K562 (cell line): Measurements from ENCODE around the gene LUC7L3. TPM values are rescaled to one million over a fixed set of nuclear protein-coding genes. Genes with fewer than 3 reads are reported as not detected.

Experiments used
- ATAC-seq: fragments of 200-7000 bp; cut with Tn5 transposase; 3 replicates; pipeline ENCODE4 v1.9.1; 2020; ENCODE audit warnings: moderate library complexity
- BruUV-seq: library from RNA; stranded (reverse); fragments of 400-500 nt; replicated peaks from 2 replicates; lab custom pipeline; 2021; lab: Mats Ljungman, UMichigan
- CTCF ChIA-PET: fragments of 300-600 bp; formaldehyde crosslinking; extraction: SDS; loops from one replicate; lab custom pipeline; 2021; ENCODE audit warnings: low intra/inter-chr PET ratio; lab: Yijun Ruan, JAX
- POLR2A ChIA-PET: fragments of 300-600, 350-650 bp; sonication (Branson Sonifier 250); formaldehyde crosslinking; extraction: SDS; loops from one replicate; lab custom pipeline; 2021; ENCODE audit warnings: antibody characterized with exemption, inconsistent platforms; lab: Yijun Ruan, JAX
- DNase-seq, 4 experiments: peaks; one replicate each; pipeline versions ENCODE4 v3.0.0 to v3.0.0-alpha.2; 2011 to 2018; ENCODE audit warnings: low spot score in 3 of 4, mixed read lengths in 3 of 4; ENCODE audit errors: extremely low read depth in 1 of 4
- FAIRE-seq: peaks from 2 replicates; lab custom pipeline; 2011; peaks lifted over from hg19 to GRCh38; lab: Jason Lieb, UNC
- H2AFZ ChIP-seq: 2 replicates; pipeline ENCODE4 v1.6.0; 2011; ENCODE audit warnings: low read depth, low read length, control low read depth, inconsistent platforms
- H3K27ac ChIP-seq: fragments of 200-600 bp; 3 replicates; pipeline ENCODE4 v1.8.0; 2011; ENCODE audit warnings: low read depth, mild to moderate bottlenecking, control low read depth, inconsistent platforms, low read length, moderate library complexity, mixed read lengths; ENCODE audit errors: extremely low read depth
- H3K27me3 ChIP-seq, 2 experiments: fragments of 300-600 bp in 1 of 2; 2 replicates in 1 of 2; 3 replicates in 1 of 2; pipeline versions ENCODE4 v1.6.0 to v1.8.0; 2011; ENCODE audit warnings: inconsistent platforms in 2 of 2, low read length in 2 of 2, mild to moderate bottlenecking in 1 of 2, mixed read lengths in 1 of 2, moderate library complexity in 1 of 2; ENCODE audit not compliant: control insufficient read depth in 2 of 2, insufficient read depth in 2 of 2
- H3K36me3 ChIP-seq: fragments of 300-600 bp; 3 replicates; pipeline ENCODE4 v1.8.0; 2011; ENCODE audit warnings: mild to moderate bottlenecking, low read length, inconsistent platforms; ENCODE audit not compliant: control insufficient read depth, insufficient read depth
- H3K4me1 ChIP-seq, 2 experiments: fragments of 200-600 bp in 1 of 2; replicated peaks in 1 of 2; 2 replicates in 1 of 2; 3 replicates in 1 of 2; pipeline versions ENCODE4 v1.5.1 to v1.8.0; 2011; ENCODE audit warnings: inconsistent platforms in 2 of 2, low read length in 2 of 2, mild to moderate bottlenecking in 1 of 2, mixed read lengths in 1 of 2, moderate library complexity in 1 of 2; ENCODE audit not compliant: control insufficient read depth in 2 of 2, insufficient read depth in 2 of 2
- H3K4me2 ChIP-seq: 2 replicates; pipeline ENCODE4 v1.6.1; 2011; ENCODE audit warnings: low read length, control low read depth, inconsistent platforms, mixed read lengths; ENCODE audit not compliant: insufficient read depth
- H3K4me3 ChIP-seq: fragments of 200-600 bp; sonication (generic), shearing (Covaris generic); 2 replicates; pipeline ENCODE4 v1.5.1; 2016; ENCODE audit warnings: control low read depth, inconsistent platforms
- H3K79me2 ChIP-seq: fragments of 200-600 bp; 3 replicates; pipeline ENCODE4 v1.8.0; 2011; ENCODE audit warnings: low read length, inconsistent platforms; ENCODE audit not compliant: control insufficient read depth, insufficient read depth
- H3K9ac ChIP-seq, 2 experiments: 2 replicates each; pipeline versions ENCODE4 v1.6.0 to v1.6.1; 2011; ENCODE audit warnings: low read depth in 2 of 2, low read length in 2 of 2, control low read depth in 1 of 2, inconsistent platforms in 1 of 2, mild to moderate bottlenecking in 1 of 2, mixed read lengths in 1 of 2; ENCODE audit not compliant: insufficient read depth in 1 of 2
- H3K9me1 ChIP-seq: one replicate; pipeline ENCODE4 v1.6.0; 2011; ENCODE audit warnings: inconsistent platforms, mild to moderate bottlenecking, low read length, moderate library complexity; ENCODE audit not compliant: control insufficient read depth, insufficient read depth
- H3K9me3 ChIP-seq: replicated peaks from 2 replicates; pipeline ENCODE4 v1.5.1; 2011; ENCODE audit warnings: low read depth, low read length, inconsistent platforms; ENCODE audit not compliant: control insufficient read depth, insufficient read depth
- H4K20me1 ChIP-seq: replicated peaks from 2 replicates; pipeline ENCODE4 v1.6.1; 2011; ENCODE audit warnings: low read length, inconsistent platforms, mixed read lengths; ENCODE audit not compliant: control insufficient read depth, insufficient read depth
- BCOR ChIP-seq: fragments of 450-650 bp; IDR thresholded peaks from 2 replicates; pipeline ENCODE4 v1.6.1; 2016
- BHLHE40 ChIP-seq: IDR thresholded peaks from 2 replicates; pipeline ENCODE4 v1.6.1; 2011; ENCODE audit warnings: low read length, improper control_type of control experiment
- BRF1 ChIP-seq: IDR thresholded peaks from 3 replicates; pipeline ENCODE4 v1.6.1; 2011; ENCODE audit warnings: borderline replicate concordance, mild to moderate bottlenecking; ENCODE audit not compliant: insufficient read length; ENCODE audit errors: extremely low read depth
- PPARD ChIP-seq: fragments of 250-450 bp; sonication (Bioruptor Pico); IDR thresholded peaks from 2 replicates; pipeline ENCODE4 v1.8.0; 2022; ENCODE audit warnings: inconsistent platforms, mild to moderate bottlenecking, moderate library complexity
- PRPF4 ChIP-seq: fragments of 200-400 bp; formaldehyde crosslinking; IDR thresholded peaks from one replicate; pipeline ENCODE4 v1.6.1; 2017; ENCODE audit warnings: low read length, low read depth, mild to moderate bottlenecking; ENCODE audit not compliant: insufficient read depth, poor library complexity, severe bottlenecking
- SMARCC2 ChIP-seq: fragments of 450-650 bp; IDR thresholded peaks from 2 replicates; pipeline ENCODE4 v1.6.1; 2017; ENCODE audit warnings: antibody characterized with exemption, moderate library complexity, mild to moderate bottlenecking, low read depth
- ZEB2 ChIP-seq: fragments of 450-650 bp; IDR thresholded peaks from 2 replicates; pipeline ENCODE4 v1.6.1; 2016
- ZFP1 ChIP-seq: fragments of 450-650 bp; formaldehyde crosslinking; IDR thresholded peaks from 2 replicates; pipeline ENCODE4 v1.4.0; 2020; ENCODE audit warnings: mild to moderate bottlenecking, mixed read lengths
- ZKSCAN1 ChIP-seq: fragments of 150-350 bp; IDR thresholded peaks from 2 replicates; pipeline ENCODE4 v1.6.1; 2016; ENCODE audit warnings: low read depth, low read length
- ZNF146 ChIP-seq: IDR thresholded peaks from one replicate; pipeline ENCODE4 v1.6.1; 2018; ENCODE audit warnings: missing compliant biosample characterization; ENCODE audit not compliant: unreplicated experiment
- ZNF175 ChIP-seq: fragments of 200-800 bp; sonication (Bioruptor generic); IDR thresholded peaks from 2 replicates; pipeline ENCODE4 v1.6.1; 2016; ENCODE audit warnings: low read depth, mild to moderate bottlenecking, missing genetic modification characterization, missing compliant biosample characterization
- ZNF316 ChIP-seq: fragments of 450-650 bp; IDR thresholded peaks from 2 replicates; pipeline ENCODE4 v1.6.1; 2016
- ZNF445 ChIP-seq: fragments of 250-450 bp; sonication (Bioruptor Pico); IDR thresholded peaks from 2 replicates; pipeline ENCODE4 v1.4.0; 2020; ENCODE audit warnings: low read depth, mild to moderate bottlenecking, moderate library complexity
- ZNF583 ChIP-seq: fragments of 250-450 bp; sonication (Bioruptor Pico); IDR thresholded peaks from 2 replicates; pipeline ENCODE4 v1.4.0; 2020
- ZNF589 ChIP-seq: fragments of 200-800 bp; sonication (Bioruptor generic); IDR thresholded peaks from 2 replicates; pipeline ENCODE4 v1.6.1; 2016; ENCODE audit warnings: low read depth, missing genetic modification characterization, missing compliant biosample characterization
- ZNF79 ChIP-seq: fragments of 250-450 bp; sonication (Bioruptor Pico); IDR thresholded peaks from 2 replicates; pipeline ENCODE4 v1.4.0; 2020; ENCODE audit warnings: low read depth, mild to moderate bottlenecking, moderate library complexity
- WGBS: fragments of 100-300 bp; shearing (Covaris generic); methylation state at CpG from one replicate; pipeline ENCODE4 v1.1.6; 2016; ENCODE audit warnings: low coverage, mixed read lengths; ENCODE audit not compliant: insufficient coverage; ENCODE audit errors: missing lambda C conversion rate; 5-methylcytosine and 5-hydroxymethylcytosine counted together
- in situ Hi-C: fragments of 300-500 bp; cut with MboI; formaldehyde crosslinking; loops from 4 replicates; pipeline ENCODE4 v1.15.0; 2018; ENCODE audit warnings: inconsistent platforms, mixed read lengths
- intact Hi-C: fragments of 100-400 bp; cut with micrococcal nuclease; formaldehyde crosslinking; loops from 2 replicates; pipeline ENCODE4 v1.14.2; 2022
- polyA plus RNA-seq, 8 experiments: library from polyadenylated mRNA; depleted of rRNA in 4 of 8; stranded (reverse) in 5 of 8; unstranded in 3 of 8; fragments of >200 nt; fragmentation: Nextera tagmentation in 2 of 8; fragmentation: Illumina TruSeq in 1 of 8; extraction: Ambion mirVana in 2 of 8; extraction: Trizol in 1 of 8; gene quantifications; 2 replicates each; pipeline versions ENCODE4 v1.2.1 to v1.2.3, GENCODE V29; 2011 to 2014; ENCODE audit warnings: inconsistent platforms in 1 of 8, missing spikeins in 1 of 8
- total RNA-seq, 7 experiments: library from RNA; depleted of rRNA in 6 of 7; stranded (reverse); fragments of >200 nt in 6 of 7; fragmentation: Illumina TruSeq in 2 of 7; extraction: Trizol in 2 of 7; gene quantifications; 2 replicates each; pipeline versions ENCODE4 v1.2.1 to v1.2.3, GENCODE V29; 2011 to 2021; ENCODE audit warnings: low replicate concordance in 1 of 7
- TF ChIP-seq, protein P1 (sequence below): fragments of 250-450 bp; sonication (Bioruptor Pico); IDR thresholded peaks from 2 replicates; pipeline ENCODE4 v1.8.0; 2022; ENCODE audit warnings: inconsistent platforms
- TF ChIP-seq, protein P2 (sequence below): fragments of 250-450 bp; sonication (Bioruptor Pico); IDR thresholded peaks from 2 replicates; pipeline ENCODE4 v1.5.0; 2021; ENCODE audit warnings: mild to moderate bottlenecking, borderline replicate concordance
- TF ChIP-seq, protein P3 (sequence below): fragments of 450-650 bp; formaldehyde crosslinking; IDR thresholded peaks from 2 replicates; pipeline ENCODE4 v1.4.0; 2022; ENCODE audit warnings: missing genetic modification characterization

LUC7L3 gene
- total and polyA plus RNA-seq, 9 of the 15 experiments (the other 6 are each of a cell fraction or from before 2014, with no cell fraction given), result 80.8 to 284 (median 127) TPM

DNA sequence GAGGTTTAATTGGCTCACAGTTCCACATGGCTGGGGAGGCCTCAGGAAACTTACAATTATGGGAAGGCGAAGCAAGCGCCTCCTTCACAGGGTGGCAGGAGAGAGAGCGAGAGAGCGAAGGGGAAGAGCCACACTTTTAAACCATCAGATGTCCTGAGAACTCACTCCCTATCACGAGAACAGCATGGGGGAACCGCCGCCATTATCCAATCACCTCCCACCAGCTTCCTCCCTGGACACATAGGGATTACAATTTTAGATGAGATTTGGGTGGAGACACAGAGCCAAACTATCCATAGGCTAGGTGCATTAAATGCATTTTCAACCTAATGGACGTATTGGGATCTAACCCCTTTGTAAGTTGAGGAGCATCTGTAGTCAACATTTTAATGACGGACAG lies 6.8 kb upstream of the LUC7L3 start (continued):
- TF ChIP-seq ZFP1 (CRISPR knock-in tag), result no peak
- TF ChIP-seq ZNF316, result no peak
- TF ChIP-seq ZNF583 (CRISPR knock-in tag), result no peak
- TF ChIP-seq, protein P1, sequence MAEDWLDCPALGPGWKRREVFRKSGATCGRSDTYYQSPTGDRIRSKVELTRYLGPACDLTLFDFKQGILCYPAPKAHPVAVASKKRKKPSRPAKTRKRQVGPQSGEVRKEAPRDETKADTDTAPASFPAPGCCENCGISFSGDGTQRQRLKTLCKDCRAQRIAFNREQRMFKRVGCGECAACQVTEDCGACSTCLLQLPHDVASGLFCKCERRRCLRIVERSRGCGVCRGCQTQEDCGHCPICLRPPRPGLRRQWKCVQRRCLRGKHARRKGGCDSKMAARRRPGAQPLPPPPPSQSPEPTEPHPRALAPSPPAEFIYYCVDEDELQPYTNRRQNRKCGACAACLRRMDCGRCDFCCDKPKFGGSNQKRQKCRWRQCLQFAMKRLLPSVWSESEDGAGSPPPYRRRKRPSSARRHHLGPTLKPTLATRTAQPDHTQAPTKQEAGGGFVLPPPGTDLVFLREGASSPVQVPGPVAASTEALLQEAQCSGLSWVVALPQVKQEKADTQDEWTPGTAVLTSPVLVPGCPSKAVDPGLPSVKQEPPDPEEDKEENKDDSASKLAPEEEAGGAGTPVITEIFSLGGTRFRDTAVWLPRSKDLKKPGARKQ, result no peak
- TF ChIP-seq SMARCC2, result no peak
- TF ChIP-seq BHLHE40, result no peak
- TF ChIP-seq, all 486 proteins: peak for 4

DNA sequence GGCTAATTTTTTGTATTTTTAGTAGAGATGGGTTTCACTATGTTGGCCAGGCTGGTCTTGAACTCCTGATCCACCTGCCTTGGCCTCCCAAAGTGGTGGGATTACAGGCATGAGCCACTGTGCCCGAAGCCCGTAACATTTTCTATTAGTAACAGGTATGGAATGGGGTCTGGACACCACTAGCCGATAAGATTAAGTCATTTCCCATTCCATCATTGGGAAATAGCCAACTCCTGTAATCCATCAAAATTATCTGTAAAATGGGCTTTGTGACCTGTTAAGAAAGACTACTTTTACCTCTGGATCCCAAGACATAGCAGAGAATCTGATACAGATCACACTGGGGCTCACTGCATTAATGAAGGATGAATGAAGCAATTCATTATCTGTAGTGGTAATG lies 3.9 kb upstream of the LUC7L3 start:
- no peak overlapping the region for H2AFZ ChIP-seq
- TF ChIP-seq ZKSCAN1 (no peak), BRF1 (no peak), BCOR (no peak), ZNF589 (CRISPR knock-in tag) (no peak), ZNF175 (CRISPR knock-in tag) (no peak), PRPF4 (no peak), ZNF79 (CRISPR knock-in tag) (no peak), ZNF445 (CRISPR knock-in tag) (no peak), ZNF146 (no peak), ZEB2 (no peak), PPARD (CRISPR knock-in tag) (no peak)
- TF ChIP-seq, protein P2, sequence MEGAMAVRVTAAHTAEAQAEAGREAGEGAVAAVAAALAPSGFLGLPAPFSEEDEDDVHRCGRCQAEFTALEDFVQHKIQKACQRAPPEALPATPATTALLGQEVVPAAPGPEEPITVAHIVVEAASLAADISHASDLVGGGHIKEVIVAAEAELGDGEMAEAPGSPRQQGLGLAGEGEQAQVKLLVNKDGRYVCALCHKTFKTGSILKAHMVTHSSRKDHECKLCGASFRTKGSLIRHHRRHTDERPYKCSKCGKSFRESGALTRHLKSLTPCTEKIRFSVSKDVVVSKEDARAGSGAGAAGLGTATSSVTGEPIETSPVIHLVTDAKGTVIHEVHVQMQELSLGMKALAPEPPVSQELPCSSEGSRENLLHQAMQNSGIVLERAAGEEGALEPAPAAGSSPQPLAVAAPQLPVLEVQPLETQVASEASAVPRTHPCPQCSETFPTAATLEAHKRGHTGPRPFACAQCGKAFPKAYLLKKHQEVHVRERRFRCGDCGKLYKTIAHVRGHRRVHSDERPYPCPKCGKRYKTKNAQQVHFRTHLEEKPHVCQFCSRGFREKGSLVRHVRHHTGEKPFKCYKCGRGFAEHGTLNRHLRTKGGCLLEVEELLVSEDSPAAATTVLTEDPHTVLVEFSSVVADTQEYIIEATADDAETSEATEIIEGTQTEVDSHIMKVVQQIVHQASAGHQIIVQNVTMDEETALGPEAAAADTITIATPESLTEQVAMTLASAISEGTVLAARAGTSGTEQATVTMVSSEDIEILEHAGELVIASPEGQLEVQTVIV (CRISPR knock-in tag), result no peak
- TF ChIP-seq, protein P3, sequence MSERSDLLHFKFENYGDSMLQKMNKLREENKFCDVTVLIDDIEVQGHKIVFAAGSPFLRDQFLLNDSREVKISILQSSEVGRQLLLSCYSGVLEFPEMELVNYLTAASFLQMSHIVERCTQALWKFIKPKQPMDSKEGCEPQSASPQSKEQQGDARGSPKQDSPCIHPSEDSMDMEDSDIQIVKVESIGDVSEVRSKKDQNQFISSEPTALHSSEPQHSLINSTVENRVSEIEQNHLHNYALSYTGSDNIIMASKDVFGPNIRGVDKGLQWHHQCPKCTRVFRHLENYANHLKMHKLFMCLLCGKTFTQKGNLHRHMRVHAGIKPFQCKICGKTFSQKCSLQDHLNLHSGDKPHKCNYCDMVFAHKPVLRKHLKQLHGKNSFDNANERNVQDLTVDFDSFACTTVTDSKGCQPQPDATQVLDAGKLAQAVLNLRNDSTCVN, result no peak

More for the DNA sequence above, 3.9 kb upstream of the LUC7L3 start:
- in situ Hi-C loops (no loop called here), intact Hi-C loops (no loop called here)
- WGBS, result 87% methylated on average over 3 of the region's 3 CpGs
- ATAC-seq, result no peak
- Histone ChIP-seq H3K4me1 (peaks cover 6 to 10% of the 10 kb centered on the region in 2 experiments; a peak in 4 of 5 replicates), H3K27ac (no peak overlapping the region), H3K27me3 (no peaks in the 10 kb centered on the region), H3K79me2 (peaks cover 20% of the 10 kb centered on the region), H4K20me1 (peaks cover 2% of the 10 kb centered on the region; the same call in 1 of the 2 replicates), H3K4me2 (no peak overlapping the region), H3K4me3 (no peak overlapping the region), H3K9me3 (no peaks in the 10 kb centered on the region), H3K9me1 (no peaks in the 10 kb centered on the region), H3K9ac (no peak overlapping the region), H3K36me3 (no peaks in the 10 kb centered on the region)
- CTCF ChIA-PET, result no interaction called here
- no TSS peak for BruUV-seq
- FAIRE-seq, result no peak
- no peak for DNase-seq
- POLR2A ChIA-PET, result interaction anchor here (0.7 kb wide), 1 partner anchor 159 kb away, joined by 3 read pairs; no protein-coding TSS in a partner anchor
